Ovary (tissue), 3 donors: ENCODE results near the gene NFYC.

Source experiments
- CTCF ChIP-seq, 3 donors: fragments of 450-650 bp in 2 of 3; fragments of 200-600 bp in 1 of 3; IDR thresholded peaks; one replicate each; pipeline versions ENCODE4 v1.5.1 to v1.8.0; 2016 to 2022; ENCODE audit warnings: antibody characterized with exemption in 3 of 3, mild to moderate bottlenecking in 1 of 3
- EP300 ChIP-seq: sonication (generic); formaldehyde crosslinking; IDR thresholded peaks from one replicate; pipeline ENCODE4 v1.6.1; 2017; ENCODE audit warnings: antibody characterized with exemption
- donor health status: DM: no; HTN: no; CAD: no.

DNA sequence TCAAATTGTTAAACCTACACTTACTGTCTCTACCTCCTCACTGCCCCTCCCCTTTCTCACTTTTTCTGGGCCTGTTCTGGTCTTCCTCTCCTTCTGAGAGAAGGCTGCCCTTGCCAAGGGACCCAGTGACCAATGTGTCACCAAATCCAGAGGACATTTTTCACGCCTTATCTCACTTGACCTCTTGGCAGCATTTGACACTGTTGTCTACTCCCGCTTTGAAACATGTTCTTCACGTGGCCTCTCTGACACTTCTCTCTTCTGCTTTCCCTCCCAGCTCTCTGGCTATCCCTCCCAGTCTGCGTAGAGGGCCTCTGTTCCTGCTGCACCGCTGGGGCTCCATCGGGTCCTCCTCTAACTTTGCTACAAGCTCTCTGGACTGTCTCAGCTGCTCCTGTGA, 117.4 kb downstream of the NFYC start:
- TF ChIP-seq CTCF (IDR thresholded peaks at IDR 0.05) (no peak), EP300 (no peak)
